ENCODE data around the gene BICDL1. TPM values are rescaled to one million over a fixed set of nuclear protein-coding genes. Genes with fewer than 3 reads are reported as not detected.

BICDL1 gene
- total RNA-seq, 1 donor from 2014 or later = 25.4 TPM

DNA sequence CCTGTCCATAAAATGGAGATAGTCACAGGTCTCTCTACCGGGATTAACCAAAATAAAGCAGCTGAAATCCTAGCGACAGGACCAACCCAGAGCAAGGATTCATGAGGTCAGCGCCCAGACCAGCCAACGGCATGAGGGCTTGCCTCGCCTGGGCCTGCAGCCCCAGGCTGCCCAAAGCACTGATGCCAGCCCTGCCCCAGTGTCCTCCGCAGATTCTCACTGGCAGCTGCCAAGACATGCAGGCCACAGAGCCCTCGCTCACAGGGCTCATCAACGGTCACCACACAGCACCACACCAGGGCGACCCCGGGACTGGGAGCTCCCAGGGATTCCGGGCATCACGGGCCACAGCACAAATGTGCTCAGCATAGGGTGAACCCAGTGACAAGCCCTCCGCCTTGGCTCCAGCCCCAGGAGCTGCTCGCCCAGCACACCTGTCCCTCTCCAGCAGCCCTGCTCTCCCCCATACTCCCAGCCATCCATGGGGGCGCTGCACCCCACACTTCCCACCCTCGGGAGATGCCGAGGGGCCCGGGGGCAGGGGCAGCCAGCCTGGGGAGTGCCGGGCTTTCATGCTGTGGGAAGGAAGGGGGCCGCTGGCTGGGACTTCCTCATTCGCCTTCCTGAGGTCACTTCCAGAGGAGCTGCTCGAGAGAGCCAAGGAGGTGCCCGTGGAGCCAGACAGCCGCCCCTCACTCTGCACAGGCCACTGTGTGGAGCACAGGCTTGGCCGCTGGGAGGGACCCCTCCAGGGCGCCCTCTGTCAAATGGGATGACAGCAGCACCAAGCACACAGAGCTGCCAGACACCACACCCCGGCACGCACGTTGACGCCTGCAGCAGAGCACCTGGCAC is 113.4 kb downstream of the BICDL1 start:
- no peak for DNase-seq

DNA sequence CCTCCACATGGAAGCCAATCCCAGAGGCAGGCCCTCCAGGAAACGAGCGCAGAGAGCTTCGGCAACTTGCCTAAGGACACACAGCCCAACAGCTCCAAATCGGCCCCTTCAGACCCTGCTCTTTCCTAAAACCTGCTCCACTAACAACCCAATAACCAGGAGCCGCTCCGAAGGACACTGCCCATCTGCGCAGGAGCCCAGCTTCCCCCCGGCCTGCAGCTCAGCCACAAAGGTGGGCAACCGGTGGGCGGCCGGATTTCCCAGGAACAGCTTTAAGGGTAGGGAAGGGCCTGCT is 114.0 kb downstream of the BICDL1 start:
- no peak for DNase-seq

- no peak for DNase-seq
Observed at GRCh38 chr12:120103371-120103770, 114.3 kb downstream of the BICDL1 start.

DNA sequence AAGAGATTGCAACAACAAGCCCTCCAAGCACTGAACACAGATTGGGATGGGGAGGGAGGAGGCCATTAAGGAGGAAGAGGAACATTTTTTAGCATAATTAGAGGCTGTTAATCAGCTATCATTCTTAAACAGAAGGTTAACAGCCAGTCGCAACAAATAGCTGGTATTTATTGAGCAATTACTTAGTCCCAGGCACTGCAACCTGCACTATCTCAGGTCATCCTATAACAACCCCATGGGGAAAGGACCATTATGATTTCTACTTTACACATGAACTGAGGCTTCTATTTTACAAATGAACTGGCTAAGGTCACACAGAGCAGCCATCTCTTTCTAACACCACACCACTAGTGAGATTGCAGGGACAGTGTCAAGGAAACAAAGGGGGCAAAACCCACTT is 117.1 kb downstream of the BICDL1 start:
- DNase-seq = no peak

- no peak for DNase-seq
Observed at GRCh38 chr12:120109570-120110267, 120.7 kb downstream of the BICDL1 start.

- no peak for DNase-seq
Observed at GRCh38 chr12:120110550-120111501, 121.8 kb downstream of the BICDL1 start.

DNA sequence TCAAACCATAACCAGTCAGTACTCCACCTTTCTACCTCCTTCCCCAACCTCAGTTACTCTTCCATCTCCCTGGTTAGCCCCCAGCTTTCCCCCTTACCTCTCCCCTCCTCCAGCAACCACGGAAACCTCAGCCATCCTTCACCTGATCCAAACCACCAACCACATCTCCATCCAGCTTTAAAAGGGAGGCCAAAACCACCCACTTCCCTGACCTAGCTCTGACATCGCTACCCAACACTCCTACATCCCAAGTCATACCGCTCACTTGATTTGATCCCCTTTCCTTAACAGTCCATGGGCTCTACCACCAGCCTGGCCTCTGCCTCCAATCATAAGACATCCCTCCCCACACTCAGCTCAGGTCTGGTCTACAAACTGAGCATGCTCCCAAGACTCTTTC is 126.0 kb downstream of the BICDL1 start:
- no peak for DNase-seq

- no peak for DNase-seq
Observed at GRCh38 chr12:120115692-120116440, 126.8 kb downstream of the BICDL1 start.

GRCh38 chr12:120116441-120116791 is 127.4 kb downstream of the BICDL1 start, which contains the start of gene RAB35:
TSS of gene RAB35 (minus strand) at chr12:120116753. CDS start at chr12:120116650, 103 bp downstream.
- DNase-seq = no peak

DNA sequence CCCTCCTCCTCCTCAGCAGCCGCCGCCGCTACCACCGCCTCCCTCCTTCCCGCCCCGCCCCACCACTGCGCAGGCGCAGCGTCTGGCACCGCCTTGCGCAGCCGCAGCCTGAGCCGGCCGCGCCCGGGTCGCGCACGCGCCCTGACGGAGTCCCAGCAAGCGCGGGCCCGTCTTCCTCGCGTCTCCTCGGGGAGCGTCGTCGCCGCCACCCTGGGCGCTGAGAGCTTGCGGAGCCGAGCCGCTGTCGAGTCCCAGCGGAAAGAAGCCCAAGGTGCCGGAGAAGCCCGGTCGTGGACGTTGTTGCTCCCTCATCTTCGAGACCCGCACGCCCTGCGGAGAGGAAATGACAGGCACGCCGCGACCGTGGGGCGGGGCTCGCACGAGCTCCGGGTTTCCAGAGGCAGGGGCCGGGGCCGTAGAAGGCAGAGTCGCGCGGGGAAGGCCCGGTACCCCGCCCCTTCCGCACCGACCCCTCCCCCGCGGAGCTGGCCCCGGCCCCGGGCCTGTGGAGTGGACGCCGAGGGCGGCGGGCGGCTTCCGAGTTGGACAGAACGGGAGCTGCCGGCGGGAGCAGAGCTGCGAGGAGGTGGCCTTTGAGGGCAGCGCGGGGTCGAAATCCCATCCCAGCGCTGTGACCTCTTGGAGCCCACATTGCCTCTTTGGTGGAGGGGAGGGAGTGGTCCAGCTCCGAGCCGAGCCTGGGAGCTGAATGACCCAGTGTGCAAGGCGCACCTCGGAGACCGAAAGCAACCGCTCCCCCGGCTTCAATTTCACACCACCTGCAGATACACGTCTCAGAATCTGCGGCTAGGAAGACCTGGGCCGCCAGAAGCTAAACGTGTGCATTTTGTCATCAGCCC is 128.0 kb downstream of the BICDL1 start:
- peak; percentile 88 for DNase-seq

- no peak for DNase-seq
Observed at GRCh38 chr12:120117961-120118320, 128.9 kb downstream of the BICDL1 start.

DNA sequence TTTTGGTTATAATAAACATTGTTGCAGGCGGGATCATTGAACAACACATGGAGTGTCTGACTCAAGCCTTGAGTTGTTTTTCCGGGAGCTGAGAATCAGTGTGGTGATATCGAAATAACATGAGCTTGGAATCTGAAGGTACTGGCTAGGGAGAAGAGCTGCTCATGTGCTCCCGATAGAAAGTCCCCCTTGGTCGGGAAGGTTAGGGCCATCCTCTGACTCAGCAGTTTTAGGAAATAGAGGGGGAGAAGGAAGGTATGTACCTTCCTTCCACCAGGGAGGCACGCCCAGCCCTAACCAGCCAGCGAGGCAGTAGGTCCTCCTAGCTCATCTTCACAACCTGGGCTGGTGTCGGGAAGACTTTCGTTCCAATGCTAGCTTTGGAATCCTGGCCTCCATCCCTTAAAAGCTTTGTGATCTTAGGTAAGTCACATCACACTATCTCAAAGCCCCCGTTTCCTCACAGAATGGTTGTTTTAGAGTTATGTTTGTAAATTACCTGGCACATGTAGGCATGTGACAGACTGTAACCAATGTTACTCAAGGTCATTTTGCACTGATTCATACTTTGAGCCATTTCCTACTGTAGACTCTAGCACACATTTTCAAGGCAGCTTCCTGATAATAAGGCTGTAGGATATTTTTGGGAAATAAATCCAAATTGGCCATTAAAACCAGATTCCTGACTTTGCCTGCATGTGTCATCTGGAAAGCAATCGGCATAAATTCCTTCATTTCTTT is 129.5 kb downstream of the BICDL1 start:
- DNase-seq = no peak

GRCh38 chr12:120119271-120119973 is 130.4 kb downstream of the BICDL1 start:
- no peak for DNase-seq

DNA sequence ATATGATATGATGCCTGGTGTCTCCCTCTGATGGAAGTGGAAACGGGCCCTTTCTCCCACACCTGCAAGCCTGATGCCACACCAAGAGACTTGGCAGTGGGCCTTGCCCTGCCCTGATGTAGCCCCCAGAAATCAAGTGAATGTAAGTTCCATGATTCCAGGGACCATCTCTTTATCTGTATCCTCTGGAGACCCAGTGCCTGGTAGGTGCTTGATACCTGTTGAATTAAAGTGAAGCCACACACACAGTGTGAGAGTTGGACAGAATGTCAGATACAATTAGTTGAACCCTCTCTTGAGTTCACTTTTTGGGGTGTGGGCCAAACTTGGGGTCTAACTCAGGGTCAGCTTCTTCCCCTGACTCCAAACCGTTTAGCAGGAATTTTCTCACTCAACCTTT is 132.3 kb downstream of the BICDL1 start:
- no peak for DNase-seq

GRCh38 chr12:120121766-120122293 is 132.8 kb downstream of the BICDL1 start:
- no peak for DNase-seq

- DNase-seq = no peak
Observed at GRCh38 chr12:120125029-120125428, 136.0 kb downstream of the BICDL1 start.

- no peak for DNase-seq
Observed at GRCh38 chr12:120125792-120126634, 137.0 kb downstream of the BICDL1 start.

DNA sequence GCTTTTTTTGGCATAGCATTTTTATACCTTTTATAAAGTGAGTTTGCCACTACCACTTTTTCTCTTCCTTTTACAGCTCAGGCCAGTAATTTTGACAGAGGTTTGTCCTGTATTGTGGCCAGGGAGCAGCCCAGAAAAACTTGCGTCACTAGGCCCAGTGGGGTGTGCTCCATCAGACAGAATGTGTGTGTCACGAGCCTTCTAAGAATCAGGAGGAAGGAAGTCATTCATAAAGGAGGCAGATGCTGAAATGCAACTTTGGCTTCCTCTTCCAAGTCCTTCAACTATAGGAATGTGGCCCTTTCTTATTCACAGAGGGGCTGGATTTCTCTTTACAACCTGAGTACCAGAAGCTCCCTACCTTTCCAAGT is 137.6 kb downstream of the BICDL1 start:
- no peak for DNase-seq

DNA sequence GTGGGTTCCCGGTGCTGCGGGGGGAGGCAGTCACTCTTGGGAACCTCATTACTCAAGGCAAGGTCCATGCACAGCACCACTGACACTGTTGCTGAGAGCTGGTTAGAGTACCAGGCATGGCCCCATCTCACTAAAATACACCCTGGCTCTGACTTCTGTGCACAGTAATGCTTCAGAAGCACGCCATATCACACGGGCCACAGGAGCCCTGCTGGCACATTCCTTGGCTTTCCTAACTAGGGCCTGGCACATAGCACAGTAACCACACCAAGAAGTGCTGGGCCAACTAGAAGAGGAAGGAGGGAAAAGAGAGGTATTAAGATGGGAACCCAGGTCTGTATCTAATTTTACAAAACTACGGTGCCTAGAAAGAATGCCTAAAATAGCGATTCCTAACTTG is 141.0 kb downstream of the BICDL1 start:
- DNase-seq = no peak

All from occipital lobe (tissue), 2 donors.